ENCODE data around the gene OR9A2.
A peak's percentile ranks its signal among the peaks of the same experiment; 100 is the strongest.
"Not testable (repeated sequence)": the region's sequence is repeated elsewhere in the genome, so short reads cannot be mapped to it uniquely, and the experiment has no call there.

OR9A2 gene

GRCh38 chr7:143015926-143016490 is 10.9 kb downstream of the OR9A2 start:
- DNase-seq = no peak

GRCh38 chr7:143015084-143015483 is 11.8 kb downstream of the OR9A2 start:
- no peak for DNase-seq

- DNase-seq = no peak
Measured at GRCh38 chr7:143013893-143014292, 13.0 kb downstream of the OR9A2 start.

GRCh38 chr7:143013473-143013872 is 13.5 kb downstream of the OR9A2 start:
- DNase-seq = no peak

- DNase-seq = no peak
Measured at GRCh38 chr7:143012409-143012808, 14.5 kb downstream of the OR9A2 start.

GRCh38 chr7:143012001-143012400 is 14.9 kb downstream of the OR9A2 start:
- DNase-seq = no peak

GRCh38 chr7:143008007-143008901 is 18.7 kb downstream of the OR9A2 start:
- DNase-seq = peak; percentile 65 to 74

- no peak for DNase-seq
Measured at GRCh38 chr7:143005632-143006260, 21.2 kb downstream of the OR9A2 start.

GRCh38 chr7:143003393-143004051 is 23.4 kb downstream of the OR9A2 start:
- peak in 1 of 2 donors; percentile 15 for DNase-seq

GRCh38 chr7:143002898-143003297 is 24.0 kb downstream of the OR9A2 start:
- no peak for DNase-seq

GRCh38 chr7:143002106-143002505 is 24.8 kb downstream of the OR9A2 start:
- DNase-seq = no peak

GRCh38 chr7:143000648-143001047 is 26.3 kb downstream of the OR9A2 start:
- no peak for DNase-seq

GRCh38 chr7:142999793-143000192 is 27.1 kb downstream of the OR9A2 start:
- DNase-seq = no peak

GRCh38 chr7:142998966-142999365 is 28.0 kb downstream of the OR9A2 start:
- no peak for DNase-seq

- no peak for DNase-seq
Measured at GRCh38 chr7:142997456-142997989, 29.4 kb downstream of the OR9A2 start.

GRCh38 chr7:142992427-142992826 is 34.5 kb downstream of the OR9A2 start:
- DNase-seq = no peak

GRCh38 chr7:142984297-142984696 is 42.6 kb downstream of the OR9A2 start:
- DNase-seq = no peak

GRCh38 chr7:142983825-142984224 is 43.1 kb downstream of the OR9A2 start:
- no peak for DNase-seq

- DNase-seq = not testable (repeated sequence)
Measured at GRCh38 chr7:142978402-142978801, 48.5 kb downstream of the OR9A2 start.
